SK-N-MC (cell line): ENCODE results near the gene TRIM74.
"Not testable (repeated sequence)": the region's sequence is repeated elsewhere in the genome, so short reads cannot be mapped to it uniquely, and the experiment has no call there.

Experiments
- EZH2 ChIP-seq: fragments of 200-600 bp; sonication (generic); IDR thresholded peaks from one replicate; pipeline ENCODE4 v1.6.1; 2017; ENCODE audit warnings: antibody characterized with exemption
- POLR2AphosphoS5 ChIP-seq: IDR thresholded peaks from 2 replicates; pipeline ENCODE4 v1.6.1; 2012; ENCODE audit warnings: mild to moderate bottlenecking, low read depth, low read length, borderline replicate concordance

- not testable (repeated sequence) for TF ChIP-seq POLR2AphosphoS5, EZH2
Observed at GRCh38 chr7:72997887-72998468, 28.7 kb upstream of the TRIM74 start.
